Immature natural killer cell (primary cell): ENCODE measurements around the gene NEK6. TPM values are rescaled to one million over a fixed set of nuclear protein-coding genes. Genes with fewer than 3 reads are reported as not detected.

Experiments used
- DNase-seq, 3 donors: peaks; one replicate each; pipeline ENCODE4 v3.0.0; 2022; ENCODE audit warnings: mixed read lengths in 1 of 3
- H3K27ac Mint-ChIP-seq, 6 donors: one replicate each; pipeline ENCODE4 v1.8.0; 2020; ENCODE audit warnings: mixed read lengths in 6 of 6, mild to moderate bottlenecking in 5 of 6, inconsistent platforms in 4 of 6, moderate library complexity in 3 of 6
- H3K27me3 Mint-ChIP-seq, 3 donors: one replicate each; pipeline ENCODE4 v1.8.0; 2020 to 2021; ENCODE audit warnings: low read depth in 3 of 3, mild to moderate bottlenecking in 3 of 3, mixed read lengths in 3 of 3, moderate library complexity in 3 of 3, inconsistent platforms in 1 of 3
- H3K36me3 Mint-ChIP-seq, 3 donors: one replicate each; pipeline ENCODE4 v1.8.0; 2020; ENCODE audit warnings: mixed read lengths in 3 of 3, inconsistent platforms in 2 of 3, mild to moderate bottlenecking in 2 of 3
- H3K4me1 Mint-ChIP-seq, 2 donors: one replicate each; pipeline ENCODE4 v1.8.0; 2020; ENCODE audit warnings: inconsistent platforms in 2 of 2, mild to moderate bottlenecking in 2 of 2, mixed read lengths in 2 of 2, moderate library complexity in 1 of 2
- H3K4me3 Mint-ChIP-seq, 5 donors: one replicate each; pipeline ENCODE4 v1.8.0; 2020; ENCODE audit warnings: mild to moderate bottlenecking in 5 of 5, mixed read lengths in 5 of 5, inconsistent platforms in 3 of 5, moderate library complexity in 3 of 5
- H3K9me3 Mint-ChIP-seq, 6 donors: one replicate each; pipeline ENCODE4 v1.8.0; 2020; ENCODE audit warnings: mild to moderate bottlenecking in 6 of 6, mixed read lengths in 6 of 6, inconsistent platforms in 4 of 6, moderate library complexity in 3 of 6
- polyA plus RNA-seq, 3 donors: library from polyadenylated mRNA; unstranded; fragments of 300-500 nt; fragmentation: Illumina TruSeq; gene quantifications; one replicate each; pipeline ENCODE4 v1.2.3, GENCODE V29; 2021

Gene NEK6
- polyA plus RNA-seq, 3 donors from 2014 or later: 8.8 to 18.0 (median 13.8) TPM

GRCh38 chr9:124281931-124282371 is 24.2 kb downstream of the NEK6 start:
- H3K4me3 Mint-ChIP-seq: peak overlapping the region in 1 of 5 donors; percentile 36
- peaks cover 0 to 2% (median 1%) of the 10 kb centered on the region in 3 donors for H3K27me3 Mint-ChIP-seq
- no peaks in the 10 kb centered on the region for H3K36me3 Mint-ChIP-seq
- no peak for DNase-seq
- peaks cover 50 to 67% of the 10 kb centered on the region in 2 donors for H3K4me1 Mint-ChIP-seq
- no peaks in the 10 kb centered on the region for H3K9me3 Mint-ChIP-seq
- peak overlapping the region in 2 of 6 donors; percentile 39 to 83 for H3K27ac Mint-ChIP-seq

GRCh38 chr9:124282442-124283227 is 24.9 kb downstream of the NEK6 start:
- Mint-ChIP-seq H3K4me1 (peaks cover 54 to 73% of the 10 kb centered on the region in 2 donors), H3K27ac (peak overlapping the region in 1 of 6 donors; percentile 83), H3K27me3 (peaks cover 0 to 2% (median 1%) of the 10 kb centered on the region in 3 donors), H3K9me3 (no peaks in the 10 kb centered on the region), H3K36me3 (no peaks in the 10 kb centered on the region), H3K4me3 (no peak overlapping the region)
- no peak for DNase-seq

- H3K4me1 Mint-ChIP-seq: peaks cover 47 to 67% of the 10 kb centered on the region in 2 donors
These were observed 25.6 kb downstream of the NEK6 start for GRCh38 chr9:124283228-124283814.

GRCh38 chr9:124284237-124284831 is 26.6 kb downstream of the NEK6 start:
- DNase-seq: no peak
- H3K4me3 Mint-ChIP-seq: no peak overlapping the region
- no peaks in the 10 kb centered on the region for H3K36me3 Mint-ChIP-seq
- peak overlapping the region in 1 of 6 donors; percentile 21 for H3K27ac Mint-ChIP-seq
- peaks cover 47 to 66% of the 10 kb centered on the region in 2 donors for H3K4me1 Mint-ChIP-seq
- H3K27me3 Mint-ChIP-seq: peaks cover 0 to 2% (median 1%) of the 10 kb centered on the region in 3 donors
- H3K9me3 Mint-ChIP-seq: no peaks in the 10 kb centered on the region

More at GRCh38 chr9:124283228-124283814, 25.6 kb downstream of the NEK6 start:
- DNase-seq: no peak
- peaks cover 0 to 2% (median 1%) of the 10 kb centered on the region in 3 donors for H3K27me3 Mint-ChIP-seq
- H3K4me3 Mint-ChIP-seq: no peak overlapping the region
- H3K36me3 Mint-ChIP-seq: no peaks in the 10 kb centered on the region
- peak overlapping the region in 2 of 6 donors; percentile 14 to 36 for H3K27ac Mint-ChIP-seq
- no peaks in the 10 kb centered on the region for H3K9me3 Mint-ChIP-seq

GRCh38 chr9:124284940-124285441 is 27.2 kb downstream of the NEK6 start:
- Mint-ChIP-seq H3K27ac (peak overlapping the region in 5 of 6 donors; percentile 21 to 96 (median 88)), H3K4me3 (peak overlapping the region; percentile 35 to 82 (median 79)), H3K36me3 (no peaks in the 10 kb centered on the region), H3K27me3 (peaks cover 0 to 2% (median 0%) of the 10 kb centered on the region in 3 donors), H3K9me3 (no peaks in the 10 kb centered on the region), H3K4me1 (peaks cover 47 to 69% of the 10 kb centered on the region in 2 donors)
- no peak for DNase-seq

GRCh38 chr9:124285490-124285889 is 27.7 kb downstream of the NEK6 start:
- H3K4me1 Mint-ChIP-seq: peaks cover 47 to 66% of the 10 kb centered on the region in 2 donors
- peaks cover 0 to 2% (median 0%) of the 10 kb centered on the region in 3 donors for H3K27me3 Mint-ChIP-seq
- peak overlapping the region in 5 of 6 donors; percentile 24 to 96 (median 88) for H3K27ac Mint-ChIP-seq
- no peaks in the 10 kb centered on the region for H3K36me3 Mint-ChIP-seq
- H3K9me3 Mint-ChIP-seq: no peaks in the 10 kb centered on the region
- DNase-seq: no peak
- peak overlapping the region; percentile 35 to 82 (median 79) for H3K4me3 Mint-ChIP-seq

- H3K9me3 Mint-ChIP-seq: no peaks in the 10 kb centered on the region
- H3K4me1 Mint-ChIP-seq: peaks cover 48 to 65% of the 10 kb centered on the region in 2 donors
- H3K4me3 Mint-ChIP-seq: peak overlapping the region; percentile 73 to 82 (median 79)
- H3K27me3 Mint-ChIP-seq: peaks cover 0 to 2% (median 0%) of the 10 kb centered on the region in 3 donors
- peak overlapping the region; percentile 87 to 96 (median 90) for H3K27ac Mint-ChIP-seq
- H3K36me3 Mint-ChIP-seq: no peaks in the 10 kb centered on the region
- peak; percentile 41 to 51 (median 46) for DNase-seq
These were observed 28.1 kb downstream of the NEK6 start for GRCh38 chr9:124285903-124286291.

- DNase-seq: peak in 1 of 3 donors; percentile 40
- Mint-ChIP-seq H3K27ac (peak overlapping the region; percentile 87 to 96 (median 90)), H3K27me3 (peaks cover 0 to 2% (median 0%) of the 10 kb centered on the region in 3 donors), H3K9me3 (no peaks in the 10 kb centered on the region), H3K4me1 (peaks cover 50 to 67% of the 10 kb centered on the region in 2 donors), H3K36me3 (no peaks in the 10 kb centered on the region), H3K4me3 (peak overlapping the region; percentile 73 to 82 (median 79))
These were observed 28.7 kb downstream of the NEK6 start for GRCh38 chr9:124286292-124286931.

- Mint-ChIP-seq H3K27ac (no peak overlapping the region), H3K9me3 (no peaks in the 10 kb centered on the region), H3K36me3 (no peaks in the 10 kb centered on the region), H3K4me3 (no peak overlapping the region), H3K27me3 (peaks cover 0 to 2% (median 0%) of the 10 kb centered on the region in 3 donors), H3K4me1 (peaks cover 70 to 75% of the 10 kb centered on the region in 2 donors)
- DNase-seq: no peak
These were observed 32.4 kb downstream of the NEK6 start for GRCh38 chr9:124290053-124290591.

- H3K4me3 Mint-ChIP-seq: peak overlapping the region in 1 of 5 donors; percentile 5
- H3K27me3 Mint-ChIP-seq: peaks cover 0 to 2% (median 0%) of the 10 kb centered on the region in 3 donors
- peaks cover 70 to 75% of the 10 kb centered on the region in 2 donors for H3K4me1 Mint-ChIP-seq
- H3K27ac Mint-ChIP-seq: peak overlapping the region in 1 of 6 donors; percentile 26
- DNase-seq: no peak
- H3K9me3 Mint-ChIP-seq: no peaks in the 10 kb centered on the region
- H3K36me3 Mint-ChIP-seq: no peaks in the 10 kb centered on the region
These were observed 33.2 kb downstream of the NEK6 start for GRCh38 chr9:124290743-124291554.

- no peaks in the 10 kb centered on the region for H3K9me3 Mint-ChIP-seq
- peak overlapping the region in 1 of 6 donors; percentile 28 for H3K27ac Mint-ChIP-seq
- peak in 1 of 3 donors; percentile 41 for DNase-seq
- H3K27me3 Mint-ChIP-seq: no peaks in the 10 kb centered on the region
- H3K4me3 Mint-ChIP-seq: no peak overlapping the region
- H3K36me3 Mint-ChIP-seq: no peaks in the 10 kb centered on the region
- peaks cover 70% of the 10 kb centered on the region in 2 donors for H3K4me1 Mint-ChIP-seq
These were observed 34.1 kb downstream of the NEK6 start for GRCh38 chr9:124291801-124292396.
